Measurements from ENCODE around the gene GJB6. TPM values are rescaled to one million over a fixed set of nuclear protein-coding genes. Genes with fewer than 3 reads are reported as not detected.

GJB6 gene
- total RNA-seq, 1 donor, result not detected

DNA sequence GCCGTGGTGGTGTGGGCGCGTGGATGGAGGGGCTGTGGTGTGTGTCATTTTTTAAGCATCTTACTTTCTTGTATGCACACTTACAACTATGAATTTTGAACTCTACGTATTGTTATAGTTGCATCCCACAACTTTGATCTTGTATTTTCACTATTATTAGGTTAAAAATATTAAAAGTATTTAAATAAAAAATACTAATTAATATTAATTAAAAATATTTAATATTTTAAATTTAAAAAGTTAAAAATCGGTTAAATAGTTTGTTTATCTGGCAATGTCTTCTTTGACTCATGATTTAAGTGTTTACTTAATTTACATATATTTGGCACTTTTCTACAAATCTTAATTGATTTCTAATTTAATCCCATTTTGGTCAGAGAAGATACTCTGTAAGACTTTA, 17.8 kb upstream of the GJB6 start:
- H3K4me2 ChIP-seq (ENCODE audit: insufficient read depth, low read length), result no peak overlapping the region
- H3K36me3 ChIP-seq (ENCODE audit: insufficient read depth, low read length), result no peaks in the 10 kb centered on the region
- DNase-seq (ENCODE audit: insufficient read length, low spot score, missing footprints), result no peak
- peaks cover 10% of the 10 kb centered on the region for H3K27me3 ChIP-seq (ENCODE audit: insufficient read depth, low read length)
- H3K79me2 ChIP-seq (ENCODE audit: insufficient read depth, low read length), result no peaks in the 10 kb centered on the region
- no peaks in the 10 kb centered on the region for H4K20me1 ChIP-seq (ENCODE audit: insufficient read depth, low read length)
- no peaks in the 10 kb centered on the region for H3K4me1 ChIP-seq (ENCODE audit: insufficient read depth, low read length)
- H2AFZ ChIP-seq (ENCODE audit: low read length), result no peak overlapping the region
- TF ChIP-seq, protein P1, sequence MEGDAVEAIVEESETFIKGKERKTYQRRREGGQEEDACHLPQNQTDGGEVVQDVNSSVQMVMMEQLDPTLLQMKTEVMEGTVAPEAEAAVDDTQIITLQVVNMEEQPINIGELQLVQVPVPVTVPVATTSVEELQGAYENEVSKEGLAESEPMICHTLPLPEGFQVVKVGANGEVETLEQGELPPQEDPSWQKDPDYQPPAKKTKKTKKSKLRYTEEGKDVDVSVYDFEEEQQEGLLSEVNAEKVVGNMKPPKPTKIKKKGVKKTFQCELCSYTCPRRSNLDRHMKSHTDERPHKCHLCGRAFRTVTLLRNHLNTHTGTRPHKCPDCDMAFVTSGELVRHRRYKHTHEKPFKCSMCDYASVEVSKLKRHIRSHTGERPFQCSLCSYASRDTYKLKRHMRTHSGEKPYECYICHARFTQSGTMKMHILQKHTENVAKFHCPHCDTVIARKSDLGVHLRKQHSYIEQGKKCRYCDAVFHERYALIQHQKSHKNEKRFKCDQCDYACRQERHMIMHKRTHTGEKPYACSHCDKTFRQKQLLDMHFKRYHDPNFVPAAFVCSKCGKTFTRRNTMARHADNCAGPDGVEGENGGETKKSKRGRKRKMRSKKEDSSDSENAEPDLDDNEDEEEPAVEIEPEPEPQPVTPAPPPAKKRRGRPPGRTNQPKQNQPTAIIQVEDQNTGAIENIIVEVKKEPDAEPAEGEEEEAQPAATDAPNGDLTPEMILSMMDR (IDR thresholded peaks at IDR 0.05; ENCODE audit: extremely low read depth, low read depth, low read length), result no peak
- H3K9me3 ChIP-seq (ENCODE audit: low read depth, low read length), result no peaks in the 10 kb centered on the region
- no peak overlapping the region for H3K4me3 ChIP-seq (ENCODE audit: insufficient read depth, low read length)
- H3K27ac ChIP-seq (ENCODE audit: low read depth, low read length), result no peak overlapping the region

DNA sequence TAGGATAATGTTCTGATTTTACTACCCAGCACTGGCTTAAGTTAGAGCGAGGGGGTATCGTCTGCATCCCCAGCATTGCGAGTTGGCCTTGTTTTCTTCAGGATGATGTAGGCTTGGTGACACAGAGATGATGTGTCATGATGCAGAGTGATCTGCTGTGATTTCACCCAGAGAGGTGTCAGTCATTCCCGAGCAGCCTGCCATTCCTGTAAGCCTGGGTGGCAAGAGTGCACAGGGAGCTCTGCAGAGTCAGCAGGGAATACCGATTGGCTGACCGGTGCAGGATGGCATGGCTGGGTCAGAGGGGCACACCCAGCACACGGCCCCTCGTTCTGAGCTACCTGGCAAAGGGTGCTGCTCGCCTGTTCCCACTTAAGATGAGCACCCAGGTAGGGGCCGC, 15.8 kb upstream of the GJB6 start:
- Histone ChIP-seq H3K4me3 (ENCODE audit: insufficient read depth, low read length) (no peak overlapping the region), H3K9me3 (ENCODE audit: low read depth, low read length) (no peaks in the 10 kb centered on the region), H3K27ac (ENCODE audit: low read depth, low read length) (no peak overlapping the region), H3K4me1 (ENCODE audit: insufficient read depth, low read length) (no peaks in the 10 kb centered on the region), H3K4me2 (ENCODE audit: insufficient read depth, low read length) (no peak overlapping the region), H3K36me3 (ENCODE audit: insufficient read depth, low read length) (no peaks in the 10 kb centered on the region), H3K27me3 (ENCODE audit: insufficient read depth, low read length) (peaks cover 8% of the 10 kb centered on the region), H4K20me1 (ENCODE audit: insufficient read depth, low read length) (no peaks in the 10 kb centered on the region), H2AFZ (ENCODE audit: low read length) (no peak overlapping the region), H3K79me2 (ENCODE audit: insufficient read depth, low read length) (no peaks in the 10 kb centered on the region)
- TF ChIP-seq, protein P1 (IDR thresholded peaks at IDR 0.05; ENCODE audit: extremely low read depth, low read depth, low read length), result no peak
- DNase-seq (ENCODE audit: insufficient read length, low spot score, missing footprints), result no peak

DNA sequence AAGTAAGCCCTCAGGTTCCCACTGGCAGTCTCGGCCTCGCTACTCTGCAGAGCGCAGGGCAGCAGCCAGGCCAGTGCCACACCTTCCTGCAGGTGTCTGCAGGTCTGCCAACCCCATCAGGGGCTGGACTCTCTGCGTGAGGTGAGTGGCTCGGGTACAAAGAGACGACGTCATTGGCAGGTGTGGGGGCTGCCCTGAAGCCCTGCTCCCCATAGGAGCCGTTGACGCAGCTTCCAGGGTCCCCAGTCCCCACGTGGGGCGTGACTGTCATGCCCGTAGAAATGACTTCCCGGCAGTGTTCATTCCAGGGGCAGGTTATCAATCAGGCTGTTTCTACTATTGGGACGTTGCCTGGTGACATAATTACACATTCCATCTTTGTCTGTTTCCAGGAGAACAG, 15.3 kb upstream of the GJB6 start:
- H3K79me2 ChIP-seq (ENCODE audit: insufficient read depth, low read length), result no peaks in the 10 kb centered on the region
- H3K4me2 ChIP-seq (ENCODE audit: insufficient read depth, low read length), result no peak overlapping the region
- DNase-seq (ENCODE audit: insufficient read length, low spot score, missing footprints), result no peak
- H3K27me3 ChIP-seq (ENCODE audit: insufficient read depth, low read length), result peaks cover 8% of the 10 kb centered on the region
- no peaks in the 10 kb centered on the region for H3K36me3 ChIP-seq (ENCODE audit: insufficient read depth, low read length)
- H2AFZ ChIP-seq (ENCODE audit: low read length), result no peak overlapping the region
- H3K4me1 ChIP-seq (ENCODE audit: insufficient read depth, low read length), result no peaks in the 10 kb centered on the region
- H3K9me3 ChIP-seq (ENCODE audit: low read depth, low read length), result no peaks in the 10 kb centered on the region
- H4K20me1 ChIP-seq (ENCODE audit: insufficient read depth, low read length), result no peaks in the 10 kb centered on the region
- no peak overlapping the region for H3K27ac ChIP-seq (ENCODE audit: low read depth, low read length)
- H3K4me3 ChIP-seq (ENCODE audit: insufficient read depth, low read length), result no peak overlapping the region
- TF ChIP-seq, protein P1 (IDR thresholded peaks at IDR 0.05; ENCODE audit: extremely low read depth, low read depth, low read length), result no peak

DNA sequence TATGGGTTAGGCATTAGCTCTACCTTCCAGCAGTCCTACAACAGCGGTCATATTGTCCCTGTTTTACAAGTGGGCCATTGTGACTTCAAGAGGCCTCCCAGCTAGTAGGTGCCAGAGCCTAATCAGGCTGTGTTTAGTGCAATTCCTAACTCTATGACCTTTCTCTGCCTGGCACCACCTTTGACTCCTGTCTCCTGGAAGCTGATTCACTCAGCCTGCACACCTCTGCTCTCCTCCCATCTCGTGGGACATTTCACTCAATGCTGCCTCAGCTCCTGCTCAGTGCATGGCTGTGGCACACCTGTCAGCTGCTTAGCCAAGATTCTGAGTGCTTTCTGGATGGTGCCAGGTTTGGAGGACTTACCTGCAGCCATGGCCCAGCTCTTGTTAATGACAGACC, 9.5 kb upstream of the GJB6 start:
- H2AFZ ChIP-seq (ENCODE audit: low read length), result no peak overlapping the region
- no peak for DNase-seq (ENCODE audit: insufficient read length, low spot score, missing footprints)
- H3K9me3 ChIP-seq (ENCODE audit: low read depth, low read length), result no peaks in the 10 kb centered on the region
- no peak overlapping the region for H3K27ac ChIP-seq (ENCODE audit: low read depth, low read length)
- no peak overlapping the region for H3K4me2 ChIP-seq (ENCODE audit: insufficient read depth, low read length)
- H3K79me2 ChIP-seq (ENCODE audit: insufficient read depth, low read length), result no peaks in the 10 kb centered on the region
- TF ChIP-seq, protein P1 (IDR thresholded peaks at IDR 0.05; ENCODE audit: extremely low read depth, low read depth, low read length), result no peak
- no peak overlapping the region for H3K4me3 ChIP-seq (ENCODE audit: insufficient read depth, low read length)
- peaks cover 24% of the 10 kb centered on the region for H3K27me3 ChIP-seq (ENCODE audit: insufficient read depth, low read length)
- no peaks in the 10 kb centered on the region for H3K4me1 ChIP-seq (ENCODE audit: insufficient read depth, low read length)
- H4K20me1 ChIP-seq (ENCODE audit: insufficient read depth, low read length), result no peaks in the 10 kb centered on the region
- no peaks in the 10 kb centered on the region for H3K36me3 ChIP-seq (ENCODE audit: insufficient read depth, low read length)
